Activated naive CD8-positive, alpha-beta T cell treated with anti-CD3 and anti-CD28 coated beads, Interleukin-2, amount 50 U/mL, for 24 hours (primary cell): ENCODE measurements around the gene DAB2IP.

Source experiments
- ATAC-seq: fragments of 150-1000 bp; cut with Tn5 transposase; one replicate; pipeline ENCODE4 v1.10.0; 2021
- DNase-seq: peaks from one replicate; pipeline ENCODE4 v3.0.0; 2021
- H3K27ac Mint-ChIP-seq: one replicate; pipeline ENCODE4 v1.8.0; 2021; ENCODE audit warnings: mild to moderate bottlenecking, mixed read lengths
- H3K27me3 Mint-ChIP-seq: one replicate; pipeline ENCODE4 v1.8.0; 2021; ENCODE audit warnings: mixed read lengths
- H3K36me3 Mint-ChIP-seq: one replicate; pipeline ENCODE4 v1.8.0; 2021; ENCODE audit warnings: low read depth, mixed read lengths
- H3K4me1 Mint-ChIP-seq: one replicate; pipeline ENCODE4 v1.8.0; 2021; ENCODE audit warnings: mixed read lengths
- H3K4me3 Mint-ChIP-seq: one replicate; pipeline ENCODE4 v1.8.0; 2021; ENCODE audit warnings: mild to moderate bottlenecking, moderate library complexity, mixed read lengths
- H3K9me3 Mint-ChIP-seq: one replicate; pipeline ENCODE4 v1.8.0; 2021; ENCODE audit warnings: mixed read lengths

The DAB2IP gene

DNA sequence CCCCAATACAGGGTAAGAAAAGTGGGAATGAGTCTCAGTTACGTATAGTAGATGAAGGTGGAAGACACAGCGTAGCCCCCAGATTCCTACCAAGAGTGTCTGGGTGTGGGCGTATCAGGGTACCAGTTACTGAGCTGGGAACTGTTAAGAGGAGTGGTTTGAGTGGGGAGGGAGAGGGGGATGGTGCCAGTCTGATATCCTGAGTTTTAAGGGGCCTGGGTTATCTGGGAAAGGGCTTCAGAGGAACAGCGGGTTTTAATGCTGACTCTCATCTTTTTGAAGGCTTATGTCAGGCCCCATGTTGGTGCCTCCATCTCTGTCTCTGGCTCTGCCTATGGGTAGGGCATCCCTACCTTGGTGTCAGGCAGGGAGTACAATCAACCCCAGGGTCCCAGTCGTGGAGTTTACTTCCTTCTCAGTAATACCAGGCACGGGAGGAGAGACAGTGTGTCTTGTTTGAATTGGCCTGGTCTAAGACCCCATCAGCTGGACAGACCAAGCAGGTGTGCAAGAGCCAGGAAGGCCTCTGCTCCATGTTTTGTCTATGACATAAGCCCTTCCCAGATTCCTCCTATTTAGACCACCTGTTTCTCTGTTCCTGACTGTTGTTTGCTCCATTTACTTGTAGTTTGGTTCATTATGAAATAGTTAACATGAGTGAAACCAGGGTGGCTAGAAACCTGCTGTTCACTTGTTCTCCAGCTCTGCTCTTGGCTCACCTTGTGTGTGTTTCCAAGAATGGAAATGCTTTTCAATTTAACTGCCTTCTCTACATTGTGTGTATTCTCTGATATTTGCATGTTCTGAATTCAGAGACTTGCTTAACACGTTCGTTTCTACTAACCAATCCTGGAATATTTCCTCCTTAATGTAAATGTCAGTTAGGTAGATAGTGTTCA lies 125.6 kb downstream of the DAB2IP start:
- DNase-seq (no peak), ATAC-seq (no peak)
- peaks cover 4% of the 10 kb centered on the region for H3K27me3 Mint-ChIP-seq
- no peaks in the 10 kb centered on the region for H3K9me3 Mint-ChIP-seq
- no peaks in the 10 kb centered on the region for H3K36me3 Mint-ChIP-seq
- H3K4me3 Mint-ChIP-seq, result no peak overlapping the region
- H3K4me1 Mint-ChIP-seq, result no peaks in the 10 kb centered on the region
- H3K27ac Mint-ChIP-seq, result no peak overlapping the region

DNA sequence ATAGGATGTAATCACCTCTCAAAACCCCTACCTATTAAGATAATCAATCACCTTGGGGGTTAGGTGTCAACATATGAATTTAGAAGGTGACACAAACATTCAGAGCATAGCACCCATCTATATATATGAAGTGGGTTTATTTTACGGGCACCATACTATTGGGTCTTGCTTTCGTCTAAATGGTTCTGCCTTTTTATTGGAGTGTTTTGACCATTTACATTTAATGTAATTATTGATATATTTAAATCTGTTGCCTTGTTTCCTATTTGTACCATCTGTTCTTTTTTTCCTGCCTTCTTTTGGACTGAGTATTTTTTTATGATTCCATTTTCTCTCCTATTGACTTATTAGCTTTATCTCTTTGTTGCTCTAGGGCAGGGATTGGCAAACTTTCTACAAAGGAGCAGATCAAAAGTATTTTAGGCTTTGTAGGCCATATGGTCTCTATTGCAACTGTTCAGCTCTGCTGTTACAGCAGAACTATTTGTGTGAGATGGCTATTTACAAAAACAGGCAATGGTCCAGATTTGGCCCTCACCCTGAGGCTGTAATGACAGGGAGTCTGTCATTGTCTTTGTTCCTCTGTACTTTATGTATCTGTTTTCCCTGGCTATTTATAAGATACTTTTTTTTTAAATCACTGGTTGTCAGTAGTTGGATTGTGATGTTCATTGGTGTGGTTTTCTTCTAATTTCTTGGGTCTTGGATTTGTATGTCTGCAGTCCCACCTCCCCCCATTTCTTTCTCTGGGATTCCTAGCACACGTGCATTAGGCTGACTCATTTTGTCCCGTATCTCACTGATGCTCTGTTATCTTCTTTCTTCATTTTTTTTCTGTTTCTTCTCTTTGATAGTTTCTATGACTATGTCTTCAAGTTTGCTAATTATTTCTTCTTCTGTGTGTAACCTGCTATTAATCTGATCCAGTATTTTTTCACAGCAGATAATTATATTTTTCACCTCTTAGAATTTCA lies 127.1 kb downstream of the DAB2IP start:
- H3K27me3 Mint-ChIP-seq, result peaks cover 4% of the 10 kb centered on the region
- no peak for ATAC-seq
- H3K36me3 Mint-ChIP-seq, result no peaks in the 10 kb centered on the region
- DNase-seq, result no peak
- no peak overlapping the region for H3K27ac Mint-ChIP-seq
- no peak overlapping the region for H3K4me3 Mint-ChIP-seq
- no peaks in the 10 kb centered on the region for H3K4me1 Mint-ChIP-seq
- no peaks in the 10 kb centered on the region for H3K9me3 Mint-ChIP-seq

DNA sequence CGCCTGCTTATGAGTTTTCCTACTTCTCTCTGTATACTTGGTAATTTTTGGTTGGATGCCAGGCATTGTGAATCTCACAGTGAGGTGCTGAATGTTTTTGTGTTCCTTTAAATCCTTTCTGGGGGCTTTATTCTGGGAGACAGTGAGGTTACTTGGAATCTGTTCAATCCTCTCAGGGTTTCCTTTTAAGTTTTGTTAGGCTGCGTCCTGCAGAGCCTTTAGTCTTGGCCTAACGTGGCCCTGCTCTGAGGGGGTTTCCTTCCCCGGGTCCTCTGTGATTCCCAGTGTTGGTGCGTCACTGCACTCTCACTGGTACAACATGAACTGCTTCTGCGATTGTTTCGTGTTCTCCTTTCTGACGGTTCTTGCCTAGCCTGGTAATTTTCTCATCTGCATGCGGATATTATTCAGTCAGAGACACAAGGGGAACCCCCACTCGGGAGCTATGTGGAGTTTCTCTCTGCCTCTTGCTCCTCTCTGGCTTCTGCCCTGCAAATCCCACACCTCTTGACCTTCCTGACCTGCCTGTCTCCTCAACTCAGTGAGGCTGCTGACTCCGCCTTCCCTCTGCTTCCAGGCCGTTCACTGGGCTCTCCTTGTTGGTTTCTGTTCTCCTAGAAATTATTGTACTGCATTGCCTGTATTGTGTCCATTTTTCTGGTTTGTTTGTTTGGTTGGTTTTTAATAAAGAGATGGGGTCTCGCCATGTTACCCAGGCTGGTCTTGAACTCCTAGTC lies 128.1 kb downstream of the DAB2IP start:
- Mint-ChIP-seq H3K27ac (no peak overlapping the region), H3K4me3 (no peak overlapping the region), H3K36me3 (no peaks in the 10 kb centered on the region), H3K27me3 (peaks cover 4% of the 10 kb centered on the region), H3K9me3 (no peaks in the 10 kb centered on the region), H3K4me1 (peaks cover 1% of the 10 kb centered on the region)
- DNase-seq (no peak), ATAC-seq (no peak)

- Mint-ChIP-seq H3K9me3 (no peaks in the 10 kb centered on the region), H3K27ac (no peak overlapping the region), H3K27me3 (peaks cover 4% of the 10 kb centered on the region), H3K4me3 (no peak overlapping the region), H3K36me3 (no peaks in the 10 kb centered on the region), H3K4me1 (peaks cover 1% of the 10 kb centered on the region)
- ATAC-seq (no peak), DNase-seq (no peak)
Measured at GRCh38 chr9:121780177-121781040, 129.0 kb downstream of the DAB2IP start.

- H3K9me3 Mint-ChIP-seq, result no peaks in the 10 kb centered on the region
- ATAC-seq (no peak), DNase-seq (no peak)
- no peaks in the 10 kb centered on the region for H3K36me3 Mint-ChIP-seq
- H3K4me1 Mint-ChIP-seq, result peaks cover 1% of the 10 kb centered on the region
- peaks cover 4% of the 10 kb centered on the region for H3K27me3 Mint-ChIP-seq
- H3K4me3 Mint-ChIP-seq, result no peak overlapping the region
- no peak overlapping the region for H3K27ac Mint-ChIP-seq
Measured at GRCh38 chr9:121781145-121781548, 129.7 kb downstream of the DAB2IP start.

DNA sequence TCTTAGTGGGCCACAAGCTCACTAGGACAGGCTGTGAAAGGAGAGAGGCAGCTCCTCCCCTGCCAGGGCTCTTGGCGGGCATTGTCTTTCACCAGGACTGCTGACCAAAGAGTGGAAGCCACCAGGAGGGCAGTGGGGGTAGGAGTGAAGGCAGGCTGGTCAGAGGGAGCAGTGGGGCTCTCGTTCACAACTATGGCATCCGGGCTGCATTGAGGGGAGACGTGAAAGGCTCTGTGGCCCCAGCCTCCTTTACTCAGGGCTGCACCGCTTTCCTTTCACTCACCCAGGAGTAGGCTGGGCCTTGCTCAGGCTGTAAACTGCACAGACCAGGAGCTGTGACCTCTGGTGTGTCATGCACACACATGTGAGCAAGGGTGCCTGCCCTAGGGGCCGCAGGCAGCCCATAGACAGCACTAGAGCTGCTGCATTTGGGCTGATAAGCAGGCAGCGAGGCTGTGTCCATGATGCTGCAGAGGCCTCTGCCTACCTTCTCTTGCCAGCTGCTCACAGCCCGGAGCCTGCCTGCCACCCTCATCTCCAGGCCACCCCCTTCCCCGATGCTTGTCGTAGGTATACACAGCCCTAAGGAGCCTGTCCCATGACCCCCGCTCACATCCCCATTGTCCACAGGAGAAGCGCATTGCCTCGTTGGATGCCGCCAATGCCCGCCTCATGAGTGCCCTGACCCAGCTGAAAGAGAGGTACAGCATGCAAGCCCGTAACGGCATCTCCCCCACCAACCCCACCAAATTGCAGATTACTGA lies 130.4 kb downstream of the DAB2IP start:
- no peak for DNase-seq
- Mint-ChIP-seq H3K9me3 (no peaks in the 10 kb centered on the region), H3K27ac (no peak overlapping the region), H3K4me1 (peaks cover 1% of the 10 kb centered on the region), H3K36me3 (no peaks in the 10 kb centered on the region), H3K4me3 (no peak overlapping the region), H3K27me3 (peaks cover 7% of the 10 kb centered on the region)
- no peak for ATAC-seq

DNA sequence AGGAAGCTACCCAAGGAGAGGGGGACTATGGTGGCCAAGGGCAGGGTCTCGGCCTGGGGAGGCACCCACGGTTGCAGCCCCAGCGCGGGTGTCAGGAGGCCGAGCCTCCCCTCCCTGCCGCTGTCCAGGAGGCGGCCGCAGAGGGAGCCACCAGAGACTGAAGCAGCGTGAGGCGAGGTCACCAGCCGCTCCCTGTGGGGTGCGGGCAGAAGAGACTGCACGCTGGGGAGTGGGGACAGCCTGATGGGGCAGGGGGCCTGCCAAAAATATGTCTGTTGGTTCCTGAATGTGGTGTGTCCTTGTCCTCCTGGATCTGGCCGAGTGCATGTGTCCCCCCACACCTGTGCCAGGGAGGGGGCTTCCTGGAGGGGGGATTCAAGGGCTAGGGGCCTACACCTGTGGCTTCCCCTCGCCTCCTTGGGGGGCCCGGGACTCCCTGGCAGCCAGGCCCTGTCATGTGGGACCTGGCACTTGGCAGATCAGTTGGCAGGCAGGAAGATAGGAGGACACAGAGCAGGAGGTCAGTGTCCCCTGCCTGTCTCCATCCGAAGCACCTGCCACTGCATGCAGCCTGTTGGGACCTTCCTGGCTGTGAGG lies 131.2 kb downstream of the DAB2IP start:
- peaks cover 1% of the 10 kb centered on the region for H3K4me1 Mint-ChIP-seq
- no peaks in the 10 kb centered on the region for H3K36me3 Mint-ChIP-seq
- H3K27me3 Mint-ChIP-seq, result peaks cover 7% of the 10 kb centered on the region
- H3K4me3 Mint-ChIP-seq, result no peak overlapping the region
- H3K9me3 Mint-ChIP-seq, result no peaks in the 10 kb centered on the region
- H3K27ac Mint-ChIP-seq, result no peak overlapping the region
- ATAC-seq (no peak), DNase-seq (no peak)

DNA sequence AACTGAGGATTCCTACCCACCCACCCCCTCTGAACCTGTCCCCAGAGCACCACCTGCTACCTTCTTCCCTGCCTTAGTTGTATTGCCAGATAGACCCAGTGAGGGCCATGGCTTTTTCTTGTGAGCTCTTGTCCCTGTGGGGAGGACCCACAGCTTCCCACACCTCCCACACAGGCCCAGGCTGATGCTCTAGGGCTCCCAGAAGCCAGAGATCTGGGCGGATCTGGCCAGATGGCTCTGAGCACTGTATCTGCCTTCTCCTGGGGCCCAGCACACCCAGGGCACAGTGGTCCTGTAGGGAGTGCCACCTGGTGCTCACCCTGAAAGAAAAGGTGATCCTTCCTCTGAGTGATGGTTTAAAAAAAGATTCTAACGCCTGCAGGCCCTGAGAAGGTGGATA lies 131.7 kb downstream of the DAB2IP start:
- DNase-seq, result no peak
- Mint-ChIP-seq H3K27me3 (peaks cover 7% of the 10 kb centered on the region), H3K4me3 (no peak overlapping the region), H3K9me3 (no peaks in the 10 kb centered on the region), H3K4me1 (peaks cover 1% of the 10 kb centered on the region), H3K36me3 (no peaks in the 10 kb centered on the region), H3K27ac (no peak overlapping the region)
- no peak for ATAC-seq

DNA sequence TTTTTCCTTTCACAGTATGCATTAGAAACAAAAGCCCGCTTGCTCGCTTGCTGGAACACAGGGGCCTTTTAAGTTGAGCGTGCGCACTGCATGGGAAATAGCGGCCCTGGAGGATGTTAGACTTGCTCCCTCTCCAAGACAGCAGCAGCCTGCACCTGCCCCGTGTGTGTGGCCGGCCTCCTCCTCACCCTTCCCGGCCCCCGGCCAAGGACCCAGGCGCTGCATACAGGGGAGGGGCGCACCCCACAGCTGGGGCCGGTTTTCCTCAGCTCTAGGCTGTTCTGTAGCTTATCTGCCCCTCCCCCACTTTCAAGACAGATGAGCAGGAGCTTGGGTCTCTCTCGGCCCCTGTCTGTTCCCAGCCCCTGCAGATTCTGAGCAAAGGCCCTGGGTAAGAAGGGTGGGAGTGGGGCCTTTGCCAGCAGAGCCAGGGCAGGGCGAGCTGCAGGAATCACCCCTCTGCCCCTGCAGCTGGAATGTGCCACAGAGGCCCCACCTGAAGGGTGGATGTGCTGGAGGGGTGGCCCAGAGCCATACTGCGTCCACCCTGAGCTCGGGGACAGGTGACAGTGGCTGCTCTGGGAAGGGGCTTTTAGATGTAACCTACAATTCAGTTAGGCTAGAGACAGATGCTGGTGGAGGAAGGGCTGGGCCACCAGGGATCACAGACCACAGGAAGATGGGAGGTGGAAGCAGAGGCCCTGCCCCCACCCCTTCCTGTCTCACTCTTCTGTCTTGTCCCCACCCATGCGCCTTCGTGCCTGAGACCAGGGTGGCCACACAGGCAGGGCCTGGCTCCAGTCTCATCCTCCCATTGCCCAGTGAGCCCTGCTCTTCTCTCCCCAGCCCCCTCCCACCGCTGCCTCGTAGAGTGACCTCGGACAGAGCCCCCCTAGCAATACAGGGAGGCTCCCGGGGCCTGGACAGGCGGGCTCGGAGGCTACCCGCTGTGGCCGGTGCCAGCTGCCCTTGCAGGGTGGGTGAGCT lies 132.4 kb downstream of the DAB2IP start:
- Mint-ChIP-seq H3K9me3 (no peaks in the 10 kb centered on the region), H3K36me3 (no peaks in the 10 kb centered on the region), H3K4me1 (peaks cover 1% of the 10 kb centered on the region), H3K4me3 (no peak overlapping the region), H3K27ac (no peak overlapping the region), H3K27me3 (peaks cover 9% of the 10 kb centered on the region)
- ATAC-seq (peak; percentile 31), DNase-seq (no peak)

GRCh38 chr9:121784731-121785411 lies 133.4 kb downstream of the DAB2IP start:
- no peak overlapping the region for H3K27ac Mint-ChIP-seq
- peaks cover 12% of the 10 kb centered on the region for H3K27me3 Mint-ChIP-seq
- no peaks in the 10 kb centered on the region for H3K36me3 Mint-ChIP-seq
- H3K4me1 Mint-ChIP-seq, result peaks cover 1% of the 10 kb centered on the region
- H3K9me3 Mint-ChIP-seq, result no peaks in the 10 kb centered on the region
- ATAC-seq (no peak), DNase-seq (no peak)
- no peak overlapping the region for H3K4me3 Mint-ChIP-seq

DNA sequence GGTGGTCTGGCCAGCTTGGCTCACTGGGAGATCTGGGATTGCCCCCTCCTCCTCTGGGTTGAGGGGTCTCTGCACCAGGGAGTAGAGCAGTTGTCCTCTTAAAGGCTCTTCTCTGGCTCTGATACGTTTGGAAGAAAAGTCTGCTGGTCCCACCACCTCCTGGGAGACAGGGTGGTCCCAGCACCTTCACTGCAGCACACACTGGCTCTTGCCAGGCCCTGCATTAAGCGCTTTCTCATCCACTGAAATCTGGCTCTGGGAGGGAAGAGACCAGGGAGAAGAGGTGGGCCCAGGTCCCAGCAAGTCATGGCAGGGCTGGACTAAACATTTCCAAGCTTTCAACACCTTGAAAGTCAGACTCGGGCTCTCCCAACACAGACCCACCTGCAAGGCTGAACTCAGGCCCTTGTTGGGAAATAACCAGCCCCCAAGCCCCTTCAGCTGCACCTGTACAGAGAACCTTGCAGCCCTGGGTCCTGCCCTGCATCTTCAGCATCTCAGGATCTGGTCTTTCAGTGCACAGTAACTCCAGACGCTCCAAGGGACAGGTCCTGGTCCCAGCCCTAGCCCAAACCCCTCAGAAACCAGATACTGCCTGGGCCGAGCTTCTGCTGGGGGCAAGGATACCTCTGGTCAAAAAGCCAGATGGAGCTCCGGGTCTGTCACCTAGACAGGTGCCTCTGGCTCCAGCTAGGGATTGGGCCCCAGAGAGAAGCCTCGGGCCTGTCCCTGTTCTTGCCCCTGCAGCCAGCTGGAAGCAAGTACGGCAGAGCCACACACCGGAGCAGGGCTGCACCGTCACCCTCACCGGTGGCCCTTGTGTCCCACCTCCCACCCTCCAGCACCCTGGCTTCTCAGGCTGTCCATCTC lies 134.5 kb downstream of the DAB2IP start:
- H3K27ac Mint-ChIP-seq, result no peak overlapping the region
- no peaks in the 10 kb centered on the region for H3K36me3 Mint-ChIP-seq
- H3K4me1 Mint-ChIP-seq, result peaks cover 1% of the 10 kb centered on the region
- peaks cover 8% of the 10 kb centered on the region for H3K27me3 Mint-ChIP-seq
- no peaks in the 10 kb centered on the region for H3K9me3 Mint-ChIP-seq
- ATAC-seq (no peak), DNase-seq (no peak)
- H3K4me3 Mint-ChIP-seq, result no peak overlapping the region
